Coronary artery (tissue), 2 donors: ENCODE measurements around the gene SPNS2.

Source experiments
- DNase-seq: peaks from one replicate; pipeline ENCODE4 v3.0.0-alpha.2; 2017; ENCODE audit warnings: low spot score
- H3K27ac ChIP-seq, 2 donors: fragments of 200-600 bp; sonication (generic); one replicate each; pipeline ENCODE4 v1.5.1; 2016 to 2019
- H3K4me3 ChIP-seq: fragments of 200-600 bp; sonication (generic); 2 replicates; pipeline ENCODE4 v1.5.1; 2016; ENCODE audit warnings: mild to moderate bottlenecking, moderate library complexity
- TF ChIP-seq, protein P1 (sequence below): fragments of 200-600 bp; sonication (generic); IDR thresholded peaks from one replicate; pipeline ENCODE4 v1.5.1; 2019; ENCODE audit warnings: antibody characterized with exemption

Gene SPNS2

DNA sequence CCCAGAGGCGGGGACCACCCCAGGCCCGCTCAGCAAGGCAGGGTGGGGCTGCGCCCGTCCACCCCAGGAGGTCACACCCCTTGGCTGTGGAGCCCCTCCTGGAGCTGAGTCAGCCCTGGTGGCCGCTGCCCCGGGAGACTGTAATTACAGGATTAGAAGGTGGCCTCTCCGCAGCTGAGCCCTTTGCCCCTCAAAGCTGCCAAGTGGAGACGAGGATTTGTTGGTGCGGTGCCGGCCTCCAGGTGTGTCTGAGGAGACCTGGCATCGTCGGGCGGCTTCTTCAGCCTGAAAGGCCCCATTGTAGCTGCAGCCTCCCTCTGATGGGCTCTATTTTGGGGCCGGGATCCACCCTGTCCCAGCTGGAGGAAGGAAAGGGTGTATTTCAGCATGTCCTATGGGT lies 22.7 kb upstream of the SPNS2 start:
- no peak for DNase-seq
- Histone ChIP-seq H3K27ac (no peak overlapping the region), H3K4me3 (no peak overlapping the region)
- TF ChIP-seq, protein P1, sequence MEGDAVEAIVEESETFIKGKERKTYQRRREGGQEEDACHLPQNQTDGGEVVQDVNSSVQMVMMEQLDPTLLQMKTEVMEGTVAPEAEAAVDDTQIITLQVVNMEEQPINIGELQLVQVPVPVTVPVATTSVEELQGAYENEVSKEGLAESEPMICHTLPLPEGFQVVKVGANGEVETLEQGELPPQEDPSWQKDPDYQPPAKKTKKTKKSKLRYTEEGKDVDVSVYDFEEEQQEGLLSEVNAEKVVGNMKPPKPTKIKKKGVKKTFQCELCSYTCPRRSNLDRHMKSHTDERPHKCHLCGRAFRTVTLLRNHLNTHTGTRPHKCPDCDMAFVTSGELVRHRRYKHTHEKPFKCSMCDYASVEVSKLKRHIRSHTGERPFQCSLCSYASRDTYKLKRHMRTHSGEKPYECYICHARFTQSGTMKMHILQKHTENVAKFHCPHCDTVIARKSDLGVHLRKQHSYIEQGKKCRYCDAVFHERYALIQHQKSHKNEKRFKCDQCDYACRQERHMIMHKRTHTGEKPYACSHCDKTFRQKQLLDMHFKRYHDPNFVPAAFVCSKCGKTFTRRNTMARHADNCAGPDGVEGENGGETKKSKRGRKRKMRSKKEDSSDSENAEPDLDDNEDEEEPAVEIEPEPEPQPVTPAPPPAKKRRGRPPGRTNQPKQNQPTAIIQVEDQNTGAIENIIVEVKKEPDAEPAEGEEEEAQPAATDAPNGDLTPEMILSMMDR: no peak

DNA sequence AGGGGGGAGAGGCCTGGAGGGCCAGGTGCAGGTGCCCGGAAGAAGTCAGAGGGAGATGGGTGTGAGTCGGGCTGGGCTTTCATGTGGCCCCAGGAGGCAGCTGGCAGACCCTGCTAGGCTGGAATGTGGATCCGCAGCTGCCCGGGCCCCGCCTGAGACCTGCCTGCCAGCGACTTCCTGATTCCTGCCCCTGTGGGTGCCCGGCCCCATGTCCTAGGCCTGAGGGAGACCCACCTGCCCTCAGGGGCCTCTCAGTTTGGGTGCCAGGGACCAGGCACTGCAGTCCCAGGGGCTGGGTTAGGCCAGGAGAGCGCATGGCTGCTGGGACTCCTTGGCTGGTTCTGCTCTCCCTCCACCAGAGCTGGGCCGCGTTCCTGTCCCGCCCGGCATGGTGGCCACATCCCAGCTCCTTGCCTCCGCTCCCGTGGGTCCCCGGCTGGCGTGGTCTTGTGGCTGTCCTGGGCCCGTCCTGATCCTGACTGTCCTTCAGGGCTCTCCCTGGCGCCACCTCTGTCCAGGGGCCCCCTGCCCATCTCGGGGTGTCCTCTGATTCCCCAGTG lies 22.1 kb upstream of the SPNS2 start:
- TF ChIP-seq, protein P1: no peak
- DNase-seq: no peak
- Histone ChIP-seq H3K27ac (no peak overlapping the region), H3K4me3 (no peak overlapping the region)

- H3K4me3 ChIP-seq: no peak overlapping the region
- H3K27ac ChIP-seq: no peak overlapping the region
- DNase-seq: no peak
- TF ChIP-seq, protein P1: no peak
These were observed 21.4 kb upstream of the SPNS2 start for GRCh38 chr17:4477255-4477791.

DNA sequence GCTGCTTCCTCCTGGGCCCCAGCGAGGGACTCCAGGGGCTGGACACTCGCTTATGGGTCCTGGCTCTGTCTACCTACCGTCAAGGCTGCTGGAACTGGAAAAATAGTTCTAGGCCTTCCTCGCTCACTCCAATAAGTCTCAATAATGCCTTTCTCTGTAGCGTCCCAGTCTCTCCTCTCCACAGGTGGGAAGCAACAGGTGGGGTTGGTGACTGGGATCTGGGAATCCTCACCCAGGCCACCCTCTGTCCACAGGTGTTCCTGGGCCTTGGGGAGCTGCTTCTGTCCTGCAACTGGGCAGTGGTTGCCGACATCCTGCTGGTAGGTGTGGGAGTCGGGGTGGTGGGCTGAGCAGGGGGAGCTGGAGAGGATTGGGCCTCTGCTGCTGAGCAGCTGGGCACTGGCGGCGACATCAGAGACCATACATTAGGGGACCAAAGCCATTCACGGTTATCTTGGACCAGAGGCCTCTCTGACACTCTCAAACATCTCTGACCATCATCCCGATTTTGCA lies 20.3 kb upstream of the SPNS2 start:
- Histone ChIP-seq H3K4me3 (no peak overlapping the region), H3K27ac (no peak overlapping the region)
- no peak for DNase-seq
- TF ChIP-seq, protein P1: no peak

DNA sequence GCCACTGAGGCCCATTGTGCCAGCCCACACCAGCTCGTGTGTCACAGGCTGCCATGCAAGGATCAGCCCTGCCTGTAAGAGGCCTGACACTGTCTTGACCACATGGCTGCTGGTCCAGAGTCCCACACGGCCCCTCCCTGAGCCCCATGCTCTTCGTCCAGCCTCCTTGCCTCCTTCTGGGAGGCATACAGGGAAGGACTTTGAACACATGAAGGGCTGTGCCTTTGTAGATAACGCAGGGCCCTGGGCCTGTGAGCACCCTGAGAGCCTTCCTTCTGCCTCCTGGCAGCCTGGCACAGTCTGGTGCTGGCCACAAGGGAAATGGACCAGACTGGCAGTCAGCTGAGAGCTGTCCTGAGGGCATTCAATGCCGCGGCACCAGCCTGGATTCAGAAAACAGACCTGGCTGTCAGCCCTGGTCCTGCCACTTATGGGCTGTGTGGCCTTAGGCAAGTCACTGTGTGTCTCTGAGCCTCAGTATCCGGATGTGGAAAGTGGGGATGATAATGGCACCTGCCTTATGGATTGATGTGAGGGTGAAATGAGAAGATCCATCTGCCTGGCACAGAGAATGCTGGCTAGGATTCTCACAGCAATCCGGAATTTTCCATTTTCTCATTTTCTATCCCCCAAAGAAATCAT lies 19.2 kb upstream of the SPNS2 start:
- Histone ChIP-seq H3K27ac (no peak overlapping the region), H3K4me3 (no peak overlapping the region)
- no peak for DNase-seq
- TF ChIP-seq, protein P1: no peak

GRCh38 chr17:4479982-4480751 lies 18.5 kb upstream of the SPNS2 start:
- TF ChIP-seq, protein P1: no peak

More at GRCh38 chr17:4479982-4480751, 18.5 kb upstream of the SPNS2 start:
- Histone ChIP-seq H3K27ac (no peak overlapping the region), H3K4me3 (no peak overlapping the region)
- DNase-seq: no peak
